COR-L47 (cell line): ENCODE data around the gene MSANTD4.
"Not testable (repeated sequence)": the region's sequence is repeated elsewhere in the genome, so short reads cannot be mapped to it uniquely, and the experiment has no call there.

ENCODE experiments used
- DNase-seq: peaks from one replicate; lab custom pipeline; 2025; lab: John Stamatoyannopoulos, UW

The MSANTD4 gene

GRCh38 chr11:106012744-106013143 lies 9.3 kb downstream of the MSANTD4 start:
- no peak for DNase-seq

DNA sequence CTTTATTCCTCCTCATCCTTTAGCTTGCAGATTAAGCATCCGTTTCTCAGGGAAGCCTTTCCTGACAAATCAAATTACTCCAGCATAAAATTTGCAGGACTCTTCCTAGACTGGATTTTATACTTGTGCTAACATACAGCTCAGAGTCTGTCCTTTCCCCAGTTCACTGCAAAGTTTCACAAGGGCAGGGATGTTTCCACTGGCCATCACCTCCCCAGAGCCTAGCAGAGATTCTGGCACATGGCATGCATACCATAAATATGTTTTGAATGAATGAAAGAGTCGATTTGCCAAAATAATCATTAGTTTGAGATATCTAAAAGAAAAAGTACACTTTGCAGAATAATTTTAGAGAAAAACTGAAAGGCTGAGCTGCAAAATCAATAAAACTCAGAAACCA lies 10.6 kb downstream of the MSANTD4 start:
- DNase-seq, result no peak

- DNase-seq, result not testable (repeated sequence)
These were observed 18.9 kb downstream of the MSANTD4 start for GRCh38 chr11:106003094-106003493.

GRCh38 chr11:106001304-106002012 lies 20.6 kb downstream of the MSANTD4 start:
- no peak for DNase-seq

- DNase-seq, result no peak
These were observed 30.2 kb downstream of the MSANTD4 start for GRCh38 chr11:105991888-105992287.

DNA sequence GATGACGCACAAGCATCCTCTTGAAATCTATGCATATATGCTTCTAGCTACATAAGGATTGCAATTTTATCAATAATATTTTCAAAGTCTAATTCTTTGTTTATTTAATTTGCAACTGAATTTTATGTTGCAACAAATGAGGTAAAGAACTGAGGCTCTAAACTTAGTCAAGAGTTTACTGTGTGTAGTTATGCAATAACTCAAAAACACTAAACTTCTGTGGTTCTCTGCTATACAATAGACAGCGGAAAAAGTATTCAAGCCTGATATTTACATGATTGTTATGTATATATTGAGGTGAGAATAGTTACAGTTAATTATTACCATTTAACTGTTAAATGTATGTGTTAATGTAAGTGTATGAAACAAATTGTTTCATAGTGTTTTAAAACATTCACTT lies 32.9 kb downstream of the MSANTD4 start:
- DNase-seq, result no peak

- no peak for DNase-seq
These were observed 33.8 kb downstream of the MSANTD4 start for GRCh38 chr11:105988197-105988596.

- no peak for DNase-seq
These were observed 35.5 kb downstream of the MSANTD4 start for GRCh38 chr11:105986554-105986953.

GRCh38 chr11:105979997-105980703 lies 41.9 kb downstream of the MSANTD4 start:
- no peak for DNase-seq

DNA sequence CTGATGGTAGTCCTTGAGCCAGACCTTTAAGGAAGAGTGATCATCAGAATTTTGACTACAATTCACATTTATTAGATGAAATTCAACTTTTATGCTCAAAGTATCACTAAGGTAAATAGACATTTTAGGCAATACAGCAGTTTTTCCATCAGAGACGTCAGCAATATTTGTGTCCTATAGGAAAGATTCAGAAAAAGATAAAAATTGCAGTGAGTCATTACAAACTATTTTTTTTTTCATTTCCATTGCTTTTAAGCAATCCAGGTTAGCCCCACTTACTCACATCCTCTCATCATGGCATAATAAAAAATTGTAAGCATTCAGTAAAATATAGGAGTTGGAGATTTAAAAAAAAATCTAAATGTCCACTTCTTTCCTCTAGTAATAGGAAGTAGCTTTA lies 46.9 kb downstream of the MSANTD4 start:
- DNase-seq, result no peak

DNA sequence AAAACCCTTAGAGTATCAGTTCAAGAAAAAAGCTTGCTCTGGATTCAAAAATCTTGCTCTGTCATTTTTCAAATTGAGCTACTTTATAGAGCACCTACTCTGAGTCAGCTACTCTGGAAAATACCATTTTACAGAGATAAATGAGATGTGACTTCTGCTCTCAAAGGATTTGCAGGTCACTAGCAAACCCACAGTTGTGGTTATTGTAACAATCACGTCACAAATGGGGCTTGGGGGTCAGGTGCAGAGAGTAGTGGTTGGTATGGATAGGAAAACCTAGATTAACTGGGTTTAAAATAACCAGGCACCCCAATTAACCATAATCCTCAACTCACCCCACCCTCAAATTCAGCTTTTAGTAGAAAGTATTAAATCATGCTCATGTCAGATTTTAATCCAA lies 52.3 kb downstream of the MSANTD4 start:
- DNase-seq, result no peak

DNA sequence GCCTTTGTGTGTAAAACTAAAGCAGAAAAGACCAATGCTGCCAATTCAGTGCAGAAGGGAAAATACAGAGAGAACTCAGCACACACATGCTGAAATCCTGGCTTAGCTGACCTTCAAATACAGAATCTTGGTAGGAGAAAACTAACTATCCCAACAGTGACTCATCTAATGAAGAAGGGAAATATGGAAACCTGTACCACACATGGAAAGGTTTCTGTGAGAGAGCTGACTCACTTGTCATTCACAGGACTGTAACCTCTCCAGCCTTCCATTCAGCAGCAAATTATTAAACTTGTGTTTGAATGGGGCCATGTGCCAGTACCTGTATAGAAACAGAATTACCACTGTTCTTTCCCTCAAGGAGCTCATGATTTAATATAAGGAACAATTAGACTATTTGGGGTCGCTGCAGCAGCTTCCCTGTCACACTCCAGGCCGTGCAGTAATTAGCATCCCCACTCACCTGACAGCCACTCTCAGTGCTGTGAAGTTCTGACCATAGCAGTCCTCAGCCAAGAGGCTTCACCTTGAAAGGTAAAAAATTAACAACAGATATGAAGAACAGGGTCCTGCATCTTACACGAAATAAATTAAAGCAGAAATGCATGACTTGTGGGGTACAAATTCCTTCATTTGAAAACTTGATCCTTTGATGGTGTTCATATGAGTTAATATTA lies 53.9 kb downstream of the MSANTD4 start:
- no peak for DNase-seq

DNA sequence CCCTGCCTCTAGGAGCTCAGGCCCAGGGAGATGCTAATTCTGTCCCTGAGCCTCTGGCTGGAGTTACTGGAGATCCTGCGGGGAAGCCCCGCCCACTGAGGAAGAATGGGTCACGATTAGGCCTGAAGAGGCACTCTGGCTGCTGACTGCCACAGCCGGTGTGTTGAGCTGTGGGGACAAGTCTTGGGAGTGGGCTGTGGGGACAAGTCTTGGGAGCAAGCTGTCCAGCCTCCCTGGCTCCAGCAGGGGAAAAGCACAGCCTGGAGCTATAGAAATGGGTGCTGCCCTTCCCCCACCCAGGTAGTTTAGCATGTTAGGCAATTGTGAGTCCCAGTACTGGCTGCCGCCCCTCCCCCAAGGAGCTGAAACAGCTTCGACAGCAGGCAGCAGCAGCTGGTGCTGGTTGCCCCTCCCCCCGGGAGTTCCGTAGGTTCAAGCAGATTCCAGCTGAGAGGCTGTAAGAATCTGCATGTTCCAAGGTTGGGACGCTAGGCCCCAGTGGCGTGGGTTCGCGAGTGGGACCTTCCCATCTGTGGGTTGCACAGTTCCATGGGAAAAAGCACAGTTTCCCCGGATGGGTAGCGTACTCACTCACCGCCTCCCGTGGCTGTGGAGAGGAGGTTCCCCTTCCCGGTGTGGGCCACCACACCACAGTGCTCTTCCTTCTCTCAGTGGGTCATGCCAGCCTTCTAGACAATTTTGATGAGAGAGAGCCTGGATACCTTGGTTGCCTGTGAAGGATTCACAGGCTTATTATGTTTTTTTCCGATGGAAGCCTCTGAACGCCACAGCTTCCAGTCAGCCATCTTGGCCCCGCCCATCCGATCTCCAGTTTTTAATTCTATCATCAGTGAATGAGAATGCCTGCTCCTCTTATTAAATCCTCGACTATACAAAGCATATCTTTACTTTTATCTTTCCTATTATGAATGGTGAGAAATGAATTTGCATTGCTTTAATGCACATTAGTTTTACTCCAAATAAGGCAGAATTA lies 61.5 kb downstream of the MSANTD4 start:
- DNase-seq, result no peak
